ENCODE results near the gene DAB2.
A peak's percentile ranks its signal among the peaks of the same experiment; 100 is the strongest.

The DAB2 gene

GRCh38 chr5:39424736-39425637, at the start of gene DAB2:
Gene DAB2 (minus strand): TSS chr5:39424980. CDS start chr5:39394320, 30,660 bp downstream.
- DNase-seq (ENCODE audit: low read depth in 1 of 2, low spot score in 1 of 2) = peak in 1 of 2 donors; percentile 6

GRCh38 chr5:39473156-39473775, 48.5 kb upstream of the DAB2 start:
- no peak for DNase-seq (ENCODE audit: low read depth in 1 of 2, low spot score in 1 of 2)

GRCh38 chr5:39471836-39472508, 47.2 kb upstream of the DAB2 start:
- DNase-seq (ENCODE audit: low read depth in 1 of 2, low spot score in 1 of 2) = no peak

- DNase-seq (ENCODE audit: low read depth in 1 of 2, low spot score in 1 of 2) = no peak
These were observed 46.0 kb upstream of the DAB2 start for GRCh38 chr5:39470811-39471210.

GRCh38 chr5:39469777-39470415, 45.1 kb upstream of the DAB2 start:
- DNase-seq (ENCODE audit: low read depth in 1 of 2, low spot score in 1 of 2) = no peak

- no peak for DNase-seq (ENCODE audit: low read depth in 1 of 2, low spot score in 1 of 2)
These were observed 44.4 kb upstream of the DAB2 start for GRCh38 chr5:39469176-39469575.

GRCh38 chr5:39466846-39467245, 42.1 kb upstream of the DAB2 start:
- DNase-seq (ENCODE audit: low read depth in 1 of 2, low spot score in 1 of 2) = no peak

GRCh38 chr5:39465843-39466242, 41.1 kb upstream of the DAB2 start:
- no peak for DNase-seq (ENCODE audit: low read depth in 1 of 2, low spot score in 1 of 2)

GRCh38 chr5:39465097-39465496, 40.3 kb upstream of the DAB2 start:
- DNase-seq (ENCODE audit: low read depth in 1 of 2, low spot score in 1 of 2) = no peak

- DNase-seq (ENCODE audit: low read depth in 1 of 2, low spot score in 1 of 2) = no peak
These were observed 39.3 kb upstream of the DAB2 start for GRCh38 chr5:39464088-39464487.

GRCh38 chr5:39462211-39462610, 37.4 kb upstream of the DAB2 start:
- no peak for DNase-seq (ENCODE audit: low read depth in 1 of 2, low spot score in 1 of 2)

GRCh38 chr5:39461007-39461682, 36.4 kb upstream of the DAB2 start:
- DNase-seq (ENCODE audit: low read depth in 1 of 2, low spot score in 1 of 2) = no peak

GRCh38 chr5:39459907-39460306, 35.1 kb upstream of the DAB2 start:
- no peak for DNase-seq (ENCODE audit: low read depth in 1 of 2, low spot score in 1 of 2)

- no peak for DNase-seq (ENCODE audit: low read depth in 1 of 2, low spot score in 1 of 2)
These were observed 34.3 kb upstream of the DAB2 start for GRCh38 chr5:39459071-39459470.

- DNase-seq (ENCODE audit: low read depth in 1 of 2, low spot score in 1 of 2) = no peak
These were observed 30.9 kb upstream of the DAB2 start for GRCh38 chr5:39455645-39456044.

GRCh38 chr5:39453606-39454005, 28.8 kb upstream of the DAB2 start:
- DNase-seq (ENCODE audit: low read depth in 1 of 2, low spot score in 1 of 2) = no peak

GRCh38 chr5:39452846-39453245, 28.1 kb upstream of the DAB2 start:
- DNase-seq (ENCODE audit: low read depth in 1 of 2, low spot score in 1 of 2) = no peak

GRCh38 chr5:39451276-39451941, 26.6 kb upstream of the DAB2 start:
- DNase-seq (ENCODE audit: low read depth in 1 of 2, low spot score in 1 of 2) = no peak

- no peak for DNase-seq (ENCODE audit: low read depth in 1 of 2, low spot score in 1 of 2)
These were observed 25.7 kb upstream of the DAB2 start for GRCh38 chr5:39450487-39450886.

- no peak for DNase-seq (ENCODE audit: low read depth in 1 of 2, low spot score in 1 of 2)
These were observed 24.8 kb upstream of the DAB2 start for GRCh38 chr5:39449591-39449990.
